HG02642 (cell line): Measurements from ENCODE around the gene TBC1D5.
"Not testable (repeated sequence)": the region's sequence is repeated elsewhere in the genome, so short reads cannot be mapped to it uniquely, and the experiment has no call there.

ENCODE experiments used
- ATAC-seq: cut with Tn5 transposase; IDR thresholded peaks from one replicate; pipeline ENCODE4 v1.9.1; 2021; ENCODE audit warnings: mild to moderate bottlenecking; ENCODE audit not compliant: unreplicated experiment, poor library complexity

Gene TBC1D5

GRCh38 chr3:17752436-17752835 lies 10.0 kb upstream of the TBC1D5 start:
- ATAC-seq, result no peak

- peak; percentile 36 for ATAC-seq
Measured at GRCh38 chr3:17749705-17750293, 7.4 kb upstream of the TBC1D5 start.

DNA sequence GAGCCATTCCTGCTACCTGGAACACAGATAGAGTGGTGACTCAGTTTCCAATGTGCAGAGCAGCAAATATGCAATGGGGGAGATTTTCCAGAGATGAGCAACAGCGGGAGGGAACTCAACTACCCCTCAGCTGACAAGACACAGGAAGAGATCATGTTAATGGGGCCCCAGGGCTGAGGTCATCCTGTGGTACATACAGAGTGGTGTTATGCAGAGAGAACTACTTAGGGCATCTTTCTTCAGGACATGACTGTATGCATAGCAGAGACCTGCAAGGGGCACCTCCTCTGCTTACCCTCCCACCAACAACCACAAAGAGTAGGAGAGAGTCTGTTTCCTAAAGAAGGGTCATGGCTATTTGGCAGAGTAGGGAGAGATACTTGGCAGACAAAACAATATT lies 6.8 kb upstream of the TBC1D5 start:
- ATAC-seq, result peak; percentile 37

DNA sequence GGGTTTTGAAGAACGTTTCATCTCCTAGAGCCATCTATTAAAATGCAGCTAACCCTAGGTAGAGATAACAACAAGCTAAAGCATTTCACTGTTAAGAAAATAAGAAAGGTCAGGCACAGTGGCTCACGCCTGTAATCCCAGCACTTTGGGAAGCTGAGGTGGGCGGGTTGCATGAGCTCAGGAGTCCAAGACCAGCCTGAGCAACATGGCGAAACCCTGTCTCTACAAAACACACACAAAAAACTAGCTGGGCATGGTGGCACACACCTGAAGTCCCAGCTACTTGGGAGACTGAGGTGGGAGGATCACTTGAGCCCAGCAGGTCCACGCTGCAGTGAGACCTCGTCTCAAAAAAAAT lies 5.4 kb upstream of the TBC1D5 start:
- ATAC-seq, result peak; percentile 20

DNA sequence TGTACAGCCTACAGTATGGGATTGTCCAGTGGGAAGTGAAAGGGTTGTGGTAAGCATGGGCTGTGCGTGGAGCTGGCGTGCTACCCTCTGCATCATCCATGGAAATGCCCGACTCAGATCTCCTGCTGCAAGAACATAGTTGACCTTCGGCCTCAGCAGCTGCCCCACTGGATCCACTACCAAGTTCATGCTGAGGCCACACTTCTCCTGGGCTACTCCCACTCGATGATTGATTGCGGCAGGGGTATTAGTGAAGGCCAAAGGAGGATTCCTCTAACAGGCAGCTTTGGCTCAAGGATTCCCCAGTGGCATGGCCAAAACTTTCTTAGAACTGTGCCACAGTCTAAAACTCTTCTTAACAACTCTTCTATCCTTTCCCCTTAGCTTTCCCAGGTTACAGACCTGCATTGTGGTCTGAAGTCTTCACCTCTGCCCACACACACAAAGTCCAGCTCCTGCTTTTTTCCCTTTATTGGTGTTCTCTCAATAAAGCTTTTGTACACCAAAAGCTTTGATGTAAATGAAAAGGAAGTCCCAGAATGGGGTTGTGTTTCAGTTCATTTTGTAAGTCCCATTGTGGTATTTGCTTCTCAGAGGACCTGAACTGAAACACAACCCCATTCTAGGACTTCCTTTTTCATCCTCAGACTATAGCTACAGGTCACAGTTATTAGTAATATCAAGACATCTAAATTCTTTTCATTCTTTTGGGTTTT lies 4.9 kb upstream of the TBC1D5 start:
- ATAC-seq, result peak; percentile 64

- ATAC-seq, result no peak
Measured at GRCh38 chr3:17745894-17746293, 3.5 kb upstream of the TBC1D5 start.

DNA sequence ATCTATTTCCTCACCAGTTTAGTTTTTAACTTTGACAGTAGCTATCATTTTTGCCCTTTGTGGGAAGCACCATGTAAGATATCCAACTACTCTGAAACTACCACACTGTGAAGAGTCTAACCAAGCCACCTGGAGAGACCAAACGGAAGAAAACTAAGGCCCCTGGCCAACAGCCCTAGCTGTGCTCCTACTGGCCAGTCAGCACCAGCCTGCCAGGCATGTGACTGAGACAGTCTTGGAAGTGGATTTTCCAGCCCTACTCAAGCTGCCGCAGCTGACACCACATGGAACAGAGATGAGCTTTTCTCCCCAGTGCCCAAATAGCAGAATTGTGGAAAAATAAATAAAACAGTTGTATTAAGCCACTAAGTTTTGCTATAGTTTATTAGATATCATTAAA lies 2.9 kb upstream of the TBC1D5 start:
- no peak for ATAC-seq

DNA sequence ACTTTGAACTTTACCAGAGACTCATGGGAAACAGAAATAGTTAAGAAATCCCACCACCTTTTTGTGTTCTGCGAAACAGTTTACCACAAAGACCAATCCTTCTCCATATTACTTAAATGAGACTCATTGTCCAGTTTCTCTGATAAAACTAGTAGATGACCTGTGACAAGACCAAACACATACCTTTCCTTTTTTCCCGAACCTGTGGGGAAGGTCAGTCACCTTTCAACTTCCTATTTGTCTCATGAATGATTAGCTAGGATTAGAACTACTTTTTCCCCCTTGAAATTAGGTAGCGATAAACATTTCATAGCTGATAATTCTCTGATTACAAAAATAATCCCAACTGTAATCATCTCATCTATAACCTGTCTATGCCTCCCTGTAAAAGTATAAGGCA lies 2.3 kb upstream of the TBC1D5 start:
- no peak for ATAC-seq

- ATAC-seq, result no peak
Measured at GRCh38 chr3:17743658-17743995, 1.2 kb upstream of the TBC1D5 start.

DNA sequence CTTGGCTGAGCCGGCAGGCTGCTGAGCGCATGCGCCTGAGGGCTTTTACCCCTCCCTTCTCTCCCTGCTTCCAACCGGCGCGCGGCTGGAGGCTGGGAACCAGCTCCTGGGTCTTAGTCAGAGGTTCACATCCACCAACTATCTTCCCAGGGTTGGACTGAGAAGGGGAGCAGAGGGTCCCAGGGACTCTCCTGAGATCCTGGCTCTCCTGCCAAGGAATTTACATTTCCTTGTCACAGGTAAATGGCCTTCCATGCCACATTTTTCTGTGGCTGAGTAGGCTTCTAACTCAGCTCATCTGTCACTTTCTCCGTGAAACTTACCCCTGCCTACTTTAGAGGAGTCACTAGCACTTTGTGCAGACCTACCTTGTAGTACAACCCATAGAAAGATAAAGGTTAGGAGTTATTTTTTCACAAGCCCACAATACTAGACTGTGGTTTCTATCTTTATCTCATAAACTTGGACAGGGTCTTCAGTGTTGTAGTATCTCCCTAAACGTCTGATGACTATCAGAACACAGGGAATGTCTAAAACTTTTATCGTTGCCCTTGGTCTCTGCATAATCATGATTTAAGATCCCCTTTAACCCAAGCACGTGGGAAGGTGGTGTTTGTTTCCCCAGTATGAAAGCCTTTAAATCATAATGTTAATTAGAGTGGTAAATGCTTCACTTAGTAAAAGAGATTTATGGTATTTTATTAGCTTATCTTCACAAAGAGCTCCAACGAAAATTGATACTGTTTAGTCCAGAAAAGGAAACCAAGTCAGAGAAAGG lies 638 bp upstream of the TBC1D5 start:
- peak; percentile 1 for ATAC-seq

- no peak for ATAC-seq
Measured at GRCh38 chr3:17741621-17742101, 770 bp downstream of the TBC1D5 start.

DNA sequence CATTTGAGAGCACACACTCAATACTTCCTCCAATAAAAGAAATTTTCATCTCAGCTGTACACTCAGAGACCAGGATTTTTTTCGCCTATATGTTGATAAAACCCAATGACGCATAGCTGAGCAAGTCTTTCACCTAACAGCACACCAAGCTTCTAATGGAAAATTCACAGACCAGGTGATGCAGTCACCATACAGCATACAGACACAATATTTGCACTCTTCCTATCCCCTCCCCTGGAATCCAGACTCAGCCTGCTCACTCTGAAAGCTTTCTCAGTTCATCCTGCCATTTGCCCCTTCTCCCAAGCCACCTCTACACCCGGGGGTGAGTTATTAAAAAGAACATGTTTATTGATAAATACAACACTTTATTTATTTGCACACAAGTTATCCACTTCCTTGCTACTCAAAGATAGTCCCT lies 1.7 kb downstream of the TBC1D5 start:
- no peak for ATAC-seq

DNA sequence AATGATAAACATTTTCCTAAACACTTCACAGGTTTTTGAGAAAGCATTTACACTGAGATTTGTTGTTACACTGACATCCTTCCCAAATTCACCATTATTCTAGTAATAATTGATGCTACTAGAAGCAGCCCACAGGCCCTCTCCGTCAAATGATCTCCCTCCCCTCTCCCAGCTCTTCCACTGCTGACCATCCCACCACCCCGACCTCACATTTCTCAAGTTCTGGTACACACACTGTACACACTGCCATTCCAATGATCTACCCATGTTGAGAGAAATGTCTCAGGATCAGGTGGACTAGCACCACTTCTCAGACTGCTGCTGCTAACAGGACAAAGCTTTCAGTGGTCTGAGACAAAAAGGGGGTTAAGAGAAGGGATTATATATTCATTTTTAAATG lies 3.5 kb downstream of the TBC1D5 start:
- ATAC-seq, result no peak

DNA sequence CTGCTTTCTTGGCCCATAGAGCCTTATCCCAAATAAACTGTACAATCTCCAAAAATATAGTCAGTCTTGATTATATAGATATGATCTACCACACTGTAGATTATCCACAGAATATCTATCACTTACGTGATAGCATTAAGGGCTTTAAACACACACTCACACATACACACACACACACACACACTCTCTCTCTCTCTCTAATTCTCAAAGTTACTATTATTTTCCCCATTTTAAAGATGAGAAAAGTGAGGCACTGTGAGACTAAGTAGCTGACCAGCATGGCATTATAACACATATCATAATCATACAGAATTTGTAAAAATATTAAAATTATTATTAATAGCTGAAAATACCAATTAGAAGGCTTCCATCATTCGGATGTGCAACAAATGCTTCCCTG lies 4.2 kb downstream of the TBC1D5 start:
- ATAC-seq, result no peak

GRCh38 chr3:17737591-17737990 lies 4.8 kb downstream of the TBC1D5 start:
- no peak for ATAC-seq

DNA sequence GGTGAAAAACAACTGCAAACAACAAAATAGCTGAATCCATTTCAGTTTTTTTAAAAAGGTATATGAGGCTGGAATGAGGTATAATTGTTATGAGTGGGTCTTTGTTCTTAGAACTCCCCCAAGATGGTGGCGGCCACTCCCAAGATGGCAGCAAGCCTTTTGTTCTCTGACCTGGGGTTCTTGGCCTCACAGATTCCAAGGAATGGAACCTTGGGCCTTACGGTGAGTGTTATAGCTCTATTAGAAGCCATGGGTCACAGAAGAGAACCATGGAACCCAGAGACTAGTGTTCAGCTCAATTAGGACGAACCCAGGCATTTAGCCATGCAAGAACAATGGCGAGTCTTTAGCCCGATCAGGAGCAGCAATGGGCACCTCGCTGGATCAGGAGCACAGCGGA lies 7.1 kb downstream of the TBC1D5 start:
- ATAC-seq, result not testable (repeated sequence)

DNA sequence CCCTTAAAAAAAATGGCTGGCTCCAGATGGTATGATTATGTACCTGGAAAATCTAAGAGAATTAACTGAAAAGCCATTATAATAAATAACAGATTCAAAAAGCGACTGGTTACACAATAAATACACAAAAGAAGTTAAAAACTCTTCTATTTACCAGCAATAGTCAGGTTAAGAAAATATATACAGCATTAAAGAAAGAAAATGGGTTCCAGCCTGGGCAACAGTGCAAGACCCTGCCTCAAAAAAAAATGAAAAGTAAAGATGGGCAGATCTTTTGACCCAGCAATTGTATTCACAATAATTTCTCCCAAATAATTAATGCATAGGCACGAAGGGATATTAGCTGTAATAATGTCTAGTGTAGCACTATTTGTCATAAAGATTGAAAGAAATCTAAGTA lies 8.7 kb downstream of the TBC1D5 start:
- no peak for ATAC-seq

- no peak for ATAC-seq
Measured at GRCh38 chr3:17733215-17733614, 9.2 kb downstream of the TBC1D5 start.

DNA sequence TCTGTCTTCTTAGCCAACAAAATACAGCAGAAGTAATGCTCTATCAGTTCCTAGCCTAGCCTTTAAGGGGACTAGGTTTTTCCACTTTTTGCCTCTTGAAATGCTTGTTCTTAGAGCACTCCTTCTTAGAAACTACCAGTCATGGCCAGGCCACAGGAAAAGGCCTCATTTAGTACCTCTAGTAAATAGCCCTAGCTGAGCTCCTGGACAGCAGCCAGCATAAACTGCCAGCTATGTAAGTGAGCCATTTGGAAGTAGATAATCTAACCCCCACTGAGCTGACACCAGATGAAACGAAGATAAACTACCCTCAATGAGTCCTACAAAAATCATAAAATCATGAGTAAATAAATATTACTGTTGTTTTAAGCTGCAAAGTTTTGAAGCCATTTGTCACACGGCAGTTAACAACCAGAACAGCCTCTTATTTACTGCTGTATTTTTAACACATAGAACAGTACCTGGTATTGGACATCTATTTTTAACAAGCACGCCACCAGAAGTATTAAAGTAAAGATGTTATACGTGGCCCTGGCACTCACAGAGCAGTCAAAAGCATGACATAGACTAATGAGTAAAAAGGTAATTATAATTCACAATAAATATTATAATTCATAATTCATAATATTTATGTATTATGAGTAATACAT lies 12.0 kb downstream of the TBC1D5 start:
- ATAC-seq, result no peak

DNA sequence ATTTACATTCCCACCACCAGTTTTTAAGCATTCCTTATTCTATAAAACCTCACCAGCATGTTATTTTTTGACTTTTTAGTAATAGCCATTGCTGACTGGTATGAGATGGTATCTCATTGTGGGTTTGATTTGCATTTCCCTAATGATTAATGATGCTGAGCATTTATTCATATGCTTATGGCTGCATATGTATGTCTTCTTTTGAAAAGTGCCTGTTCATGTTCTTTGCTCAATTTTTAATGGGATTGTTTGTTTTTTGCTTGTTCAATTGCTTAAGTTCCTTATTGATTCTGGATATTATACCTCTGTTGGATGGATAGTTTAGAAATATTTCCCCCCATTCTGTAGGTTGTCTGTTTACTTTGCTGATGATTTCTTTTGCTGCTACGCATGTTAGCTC lies 16.1 kb downstream of the TBC1D5 start:
- no peak for ATAC-seq

DNA sequence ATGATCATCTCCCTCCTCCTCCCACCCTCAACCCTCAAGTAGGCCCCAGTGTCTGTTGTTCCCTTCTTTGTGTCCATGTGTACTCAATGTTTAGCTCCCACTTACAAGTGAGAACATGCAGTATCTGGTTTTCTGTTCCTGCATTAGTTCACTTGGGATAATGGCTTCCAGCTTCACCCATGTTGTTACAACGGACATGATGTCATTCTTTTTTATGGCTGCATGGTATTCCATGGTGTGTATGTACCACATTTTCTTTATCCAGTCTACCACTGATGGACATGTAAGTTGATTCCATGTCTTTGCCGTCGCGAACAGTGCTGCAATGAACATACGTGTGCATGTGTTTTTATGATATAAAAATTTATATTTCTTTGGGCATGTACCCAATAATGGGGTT lies 16.6 kb downstream of the TBC1D5 start:
- not testable (repeated sequence) for ATAC-seq
